Testis (tissue), 5 donors: Measurements from ENCODE around the gene SRPRA. TPM values are rescaled to one million over a fixed set of nuclear protein-coding genes. Genes with fewer than 3 reads are reported as not detected.

Experiments
- DNase-seq: peaks from one replicate; pipeline ENCODE4 v3.0.0-alpha.2; 2019
- H3K27ac ChIP-seq, 2 donors: fragments of 200-600 bp; sonication (generic); one replicate each; pipeline ENCODE4 v1.5.1; 2019
- H3K27me3 ChIP-seq: fragments of 200-600 bp; sonication (generic); one replicate; pipeline ENCODE4 v1.5.1; 2019
- H3K36me3 ChIP-seq: fragments of 200-600 bp; sonication (generic); one replicate; pipeline ENCODE4 v1.5.1; 2017; ENCODE audit warnings: low read depth; ENCODE audit errors: missing control alignments
- H3K4me1 ChIP-seq: fragments of 200-600 bp; sonication (generic); one replicate; pipeline ENCODE4 v1.5.1; 2019
- H3K4me3 ChIP-seq, 2 donors: fragments of 200-600 bp; sonication (generic); one replicate each; pipeline ENCODE4 v1.5.1; 2017 to 2019
- H3K9me3 ChIP-seq: fragments of 200-600 bp; sonication (generic); one replicate; pipeline ENCODE4 v1.5.1; 2017
- CTCF ChIP-seq, 3 experiments: fragments of 450-650 bp in 2 of 3; fragments of 200-600 bp in 1 of 3; sonication (generic) in 1 of 3; IDR thresholded peaks; one replicate each; pipeline ENCODE4 v1.5.1; 2016 to 2019; ENCODE audit warnings: antibody characterized with exemption in 3 of 3, mild to moderate bottlenecking in 2 of 3, moderate library complexity in 1 of 3
- POLR2A ChIP-seq: fragments of 450-650 bp; IDR thresholded peaks from one replicate; pipeline ENCODE4 v1.6.1; 2017; ENCODE audit warnings: antibody characterized with exemption, mild to moderate bottlenecking, moderate library complexity
- WGBS, 2 donors: methylation state at CpG; one replicate each; pipeline ENCODE4 v1.1.5; 2018; 5-methylcytosine and 5-hydroxymethylcytosine counted together
- intact Hi-C: fragments of 100-400 bp; cut with DNase I; formaldehyde crosslinking; loops from one replicate; pipeline ENCODE4 v1.15.1; 2023; ENCODE audit warnings: low total_unique reads
- long read RNA-seq, 2 donors: transcript quantifications; one replicate each; lab custom pipeline, GENCODE V29; 2026
- polyA plus RNA-seq: library from polyadenylated mRNA; stranded (reverse); fragments of 350-450 nt; fragmentation: Illumina TruSeq; extraction: RNeasy Lipid Tissue Mini Kit (QIAGEN cat#74804); gene quantifications from one replicate; pipeline ENCODE4 v1.2.3, GENCODE V29; 2014; ENCODE audit warnings: low read depth, low replicate concordance; ENCODE audit not compliant: insufficient read depth
- total RNA-seq, 2 donors: library from RNA; depleted of rRNA; stranded (reverse); fragments of >200 nt; gene quantifications; one replicate each; pipeline ENCODE4 v1.2.3, GENCODE V29; 2016

Gene SRPRA
- total RNA-seq (100 to 1,000 TPM; 105 to 122 TPM), polyA plus RNA-seq (88.4 TPM)
- long read RNA-seq, donor 1, transcript SRPRA-201 (14 exons, 3,069 nt): major isoform, 9 of 43 reads
- long read RNA-seq, donor 1, partial matches to known transcripts: 34 of 43 reads
- long read RNA-seq, donor 1, other reads (novel, unspliced or antisense): 0 of 43 reads
- long read RNA-seq, donor 2, transcript SRPRA-201 (14 exons, 3,069 nt): major isoform, 5 of 10 reads
- long read RNA-seq, donor 2, partial matches to known transcripts: 5 of 10 reads
- long read RNA-seq, donor 2, other reads (novel, unspliced or antisense): 0 of 10 reads

GRCh38 chr11:126268708-126269579, at the start of gene SRPRA, which contains the start of gene FOXRED1:
TSS of gene SRPRA (minus strand) at chr11:126268895. CDS start at chr11:126268804, 91 bp downstream.
TSS of gene FOXRED1 (plus strand) at chr11:126269154. CDS start at chr11:126269207, 53 bp downstream.
- TF ChIP-seq CTCF (IDR thresholded peaks at IDR 0.05): peak in 1 of 3 experiments; percentile 5
- TF ChIP-seq POLR2A: no peak
- Histone ChIP-seq H3K4me3 (peak within 1 kb of the TSS; percentile 93), H3K4me1 (peaks cover 11% of the 10 kb centered on the region), H3K36me3 (no peaks in the 10 kb centered on the region), H3K27ac (peak within 1 kb of the TSS; percentile 87 to 88), H3K27me3 (no peaks in the 10 kb centered on the region), H3K9me3 (no peaks in the 10 kb centered on the region)
- DNase-seq: peak; percentile 99
- WGBS, 2 donors: 0 to 1% methylated on average over 23 to 41 of the region's 64 CpGs
- intact Hi-C loops: no loop called here

- Histone ChIP-seq H3K9me3 (no peaks in the 10 kb centered on the region), H3K4me1 (peaks cover 25% of the 10 kb centered on the region), H3K27me3 (no peaks in the 10 kb centered on the region), H3K27ac (peak overlapping the region; percentile 83 to 87), H3K4me3 (no peak overlapping the region), H3K36me3 (no peaks in the 10 kb centered on the region)
- TF ChIP-seq POLR2A (no peak), CTCF (IDR thresholded peaks at IDR 0.05) (no peak)
- DNase-seq: peak; percentile 86
- 31 to 51% methylated on average over 12 to 14 of the region's 14 CpGs for WGBS, 2 donors
- intact Hi-C loops: loop anchor here (10.0 kb wide), 1 partner anchor 117 kb away; no protein-coding TSS in a partner anchor
These were observed 49.3 kb upstream of the SRPRA start for GRCh38 chr11:126317756-126318573.

- Histone ChIP-seq H3K4me3 (no peak overlapping the region), H3K27ac (peak overlapping the region; percentile 83 to 87), H3K36me3 (no peaks in the 10 kb centered on the region), H3K9me3 (no peaks in the 10 kb centered on the region), H3K27me3 (no peaks in the 10 kb centered on the region), H3K4me1 (peaks cover 25% of the 10 kb centered on the region)
- TF ChIP-seq POLR2A: no peak
- TF ChIP-seq CTCF (IDR thresholded peaks at IDR 0.05): no peak
- intact Hi-C loops: loop anchor here (10.0 kb wide), 1 partner anchor 117 kb away; no protein-coding TSS in a partner anchor
- no peak for DNase-seq
- 52 to 82% methylated on average over 1 of the region's 1 CpG for WGBS, 2 donors
These were observed 48.7 kb upstream of the SRPRA start for GRCh38 chr11:126317432-126317755.

GRCh38 chr11:126313826-126314225, 45.1 kb upstream of the SRPRA start:
- Histone ChIP-seq H3K4me3 (no peak overlapping the region), H3K36me3 (no peaks in the 10 kb centered on the region), H3K27me3 (no peaks in the 10 kb centered on the region), H3K9me3 (no peaks in the 10 kb centered on the region), H3K27ac (no peak overlapping the region), H3K4me1 (peaks cover 25% of the 10 kb centered on the region)
- TF ChIP-seq CTCF (IDR thresholded peaks at IDR 0.05): no peak
- no peak for TF ChIP-seq POLR2A
- intact Hi-C loops: loop anchor here (10.0 kb wide), 1 partner anchor 121 kb away; no protein-coding TSS in a partner anchor
- DNase-seq: no peak
- WGBS, 2 donors: 83 to 90% methylated on average over 5 of the region's 5 CpGs
